HepG2 (cell line): Measurements from ENCODE around the gene FSTL1. TPM values are rescaled to one million over a fixed set of nuclear protein-coding genes. Genes with fewer than 3 reads are reported as not detected.

ENCODE experiments used
- CBX5 ChIP-seq: sonication (generic); formaldehyde crosslinking; IDR thresholded peaks from 2 replicates; pipeline ENCODE4 v1.4.0; 2020; ENCODE audit warnings: missing genetic modification reagents, borderline replicate concordance
- HNRNPL ChIP-seq: fragments of 200-400 bp; formaldehyde crosslinking; IDR thresholded peaks from 2 replicates; pipeline ENCODE4 v1.6.1; 2017; ENCODE audit warnings: mild to moderate bottlenecking, low read depth, low read length
- KAT2B ChIP-seq: fragments of 150-350 bp; IDR thresholded peaks from 2 replicates; pipeline ENCODE4 v1.6.1; 2014; ENCODE audit warnings: low read depth, low read length, borderline replicate concordance
- KDM4B ChIP-seq: sonication (generic); formaldehyde crosslinking; IDR thresholded peaks from 2 replicates; pipeline ENCODE4 v1.4.0; 2020; ENCODE audit warnings: missing genetic modification reagents
- NCOA1 ChIP-seq: sonication (generic); formaldehyde crosslinking; IDR thresholded peaks from 2 replicates; pipeline ENCODE4 v1.9.0; 2021; ENCODE audit warnings: missing genetic modification reagents
- PCBP2 ChIP-seq: fragments of 200-400 bp; formaldehyde crosslinking; optimal IDR thresholded peaks from 2 replicates; pipeline ENCODE3; 2018; ENCODE audit warnings: low read length, low read depth; ENCODE audit not compliant: poor library complexity, severe bottlenecking
- RBM22 ChIP-seq: fragments of 200-400 bp; formaldehyde crosslinking; optimal IDR thresholded peaks from 2 replicates; pipeline ENCODE3; 2017; ENCODE audit warnings: mild to moderate bottlenecking, low read length, moderate library complexity
- RNF2 ChIP-seq: fragments of 450-650 bp; conservative IDR thresholded peaks from 2 replicates; pipeline ENCODE4 v1.6.1; 2016; ENCODE audit warnings: low read depth
- SRY ChIP-seq: sonication (generic); formaldehyde crosslinking; IDR thresholded peaks from 2 replicates; pipeline ENCODE4 v1.8.0; 2022; ENCODE audit warnings: mild to moderate bottlenecking, missing genetic modification reagents
- ZFP90 ChIP-seq: sonication (generic); formaldehyde crosslinking; IDR thresholded peaks from 2 replicates; pipeline ENCODE4 v1.8.0; 2022; ENCODE audit warnings: missing genetic modification reagents, mild to moderate bottlenecking, inconsistent platforms, borderline replicate concordance
- ZMYM3 ChIP-seq: sonication (generic); formaldehyde crosslinking; IDR thresholded peaks from 2 replicates; pipeline ENCODE4 v1.5.1; 2020; ENCODE audit warnings: mild to moderate bottlenecking, missing genetic modification reagents
- ZZZ3 ChIP-seq: sonication (generic); formaldehyde crosslinking; IDR thresholded peaks from 2 replicates; pipeline ENCODE4 v1.4.0; 2020; ENCODE audit warnings: missing genetic modification reagents, mild to moderate bottlenecking, borderline replicate concordance
- polyA plus RNA-seq, 8 experiments: library from polyadenylated mRNA; depleted of rRNA in 3 of 8; stranded (reverse) in 7 of 8; unstranded in 1 of 8; fragments of >200 nt; fragmentation: Illumina TruSeq in 4 of 8; extraction: Trizol in 4 of 8; gene quantifications; 2 replicates each; pipeline versions ENCODE4 v1.2.1 to v1.2.3, GENCODE V29; 2011 to 2016; ENCODE audit warnings: low read depth in 4 of 8, missing spikeins in 1 of 8, mixed read lengths in 1 of 8; ENCODE audit not compliant: insufficient read depth in 1 of 8
- total RNA-seq, 5 experiments: library from RNA; depleted of rRNA; stranded (reverse); fragments of >200 nt; fragmentation: Illumina TruSeq; extraction: Trizol; gene quantifications; 2 replicates each; pipeline ENCODE4 v1.2.3, GENCODE V29; 2016; ENCODE audit warnings: low read depth in 1 of 5
- TF ChIP-seq, protein P1 (sequence below): sonication (generic); formaldehyde crosslinking; IDR thresholded peaks from 2 replicates; pipeline ENCODE4 v1.5.0; 2020; ENCODE audit warnings: mild to moderate bottlenecking, missing genetic modification reagents, borderline replicate concordance

Gene FSTL1
- total and polyA plus RNA-seq, 2 of the 13 experiments (the other 11 are each of a cell fraction or from before 2014, with no cell fraction given) = 0.07 to 0.29 TPM

DNA sequence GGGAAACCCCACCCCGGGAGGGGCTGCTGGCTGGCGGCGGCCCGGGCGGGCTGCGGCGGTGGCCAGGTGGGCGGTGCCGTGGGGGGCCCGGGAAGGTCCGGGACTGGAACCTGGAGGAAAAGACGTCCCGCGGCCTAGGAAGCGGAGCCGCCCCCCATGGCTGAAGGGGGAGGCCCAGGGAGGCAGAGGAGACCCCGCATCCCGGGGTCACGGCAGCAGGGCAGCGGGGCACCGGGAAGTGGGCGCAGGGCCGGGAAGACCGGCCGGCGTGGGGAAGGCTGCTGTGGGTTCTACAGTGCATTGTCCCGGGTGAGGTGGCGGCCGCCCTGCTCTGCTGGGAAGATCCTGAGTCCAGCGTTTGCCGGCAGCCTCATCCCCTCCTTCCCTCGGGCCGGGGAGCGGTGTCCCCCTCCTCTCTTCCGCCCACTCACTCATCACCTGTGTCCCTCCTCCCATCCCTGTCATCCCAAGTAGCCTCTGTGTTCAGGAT, 525 bp upstream of the FSTL1 start (continued):
- TF ChIP-seq, protein P1, sequence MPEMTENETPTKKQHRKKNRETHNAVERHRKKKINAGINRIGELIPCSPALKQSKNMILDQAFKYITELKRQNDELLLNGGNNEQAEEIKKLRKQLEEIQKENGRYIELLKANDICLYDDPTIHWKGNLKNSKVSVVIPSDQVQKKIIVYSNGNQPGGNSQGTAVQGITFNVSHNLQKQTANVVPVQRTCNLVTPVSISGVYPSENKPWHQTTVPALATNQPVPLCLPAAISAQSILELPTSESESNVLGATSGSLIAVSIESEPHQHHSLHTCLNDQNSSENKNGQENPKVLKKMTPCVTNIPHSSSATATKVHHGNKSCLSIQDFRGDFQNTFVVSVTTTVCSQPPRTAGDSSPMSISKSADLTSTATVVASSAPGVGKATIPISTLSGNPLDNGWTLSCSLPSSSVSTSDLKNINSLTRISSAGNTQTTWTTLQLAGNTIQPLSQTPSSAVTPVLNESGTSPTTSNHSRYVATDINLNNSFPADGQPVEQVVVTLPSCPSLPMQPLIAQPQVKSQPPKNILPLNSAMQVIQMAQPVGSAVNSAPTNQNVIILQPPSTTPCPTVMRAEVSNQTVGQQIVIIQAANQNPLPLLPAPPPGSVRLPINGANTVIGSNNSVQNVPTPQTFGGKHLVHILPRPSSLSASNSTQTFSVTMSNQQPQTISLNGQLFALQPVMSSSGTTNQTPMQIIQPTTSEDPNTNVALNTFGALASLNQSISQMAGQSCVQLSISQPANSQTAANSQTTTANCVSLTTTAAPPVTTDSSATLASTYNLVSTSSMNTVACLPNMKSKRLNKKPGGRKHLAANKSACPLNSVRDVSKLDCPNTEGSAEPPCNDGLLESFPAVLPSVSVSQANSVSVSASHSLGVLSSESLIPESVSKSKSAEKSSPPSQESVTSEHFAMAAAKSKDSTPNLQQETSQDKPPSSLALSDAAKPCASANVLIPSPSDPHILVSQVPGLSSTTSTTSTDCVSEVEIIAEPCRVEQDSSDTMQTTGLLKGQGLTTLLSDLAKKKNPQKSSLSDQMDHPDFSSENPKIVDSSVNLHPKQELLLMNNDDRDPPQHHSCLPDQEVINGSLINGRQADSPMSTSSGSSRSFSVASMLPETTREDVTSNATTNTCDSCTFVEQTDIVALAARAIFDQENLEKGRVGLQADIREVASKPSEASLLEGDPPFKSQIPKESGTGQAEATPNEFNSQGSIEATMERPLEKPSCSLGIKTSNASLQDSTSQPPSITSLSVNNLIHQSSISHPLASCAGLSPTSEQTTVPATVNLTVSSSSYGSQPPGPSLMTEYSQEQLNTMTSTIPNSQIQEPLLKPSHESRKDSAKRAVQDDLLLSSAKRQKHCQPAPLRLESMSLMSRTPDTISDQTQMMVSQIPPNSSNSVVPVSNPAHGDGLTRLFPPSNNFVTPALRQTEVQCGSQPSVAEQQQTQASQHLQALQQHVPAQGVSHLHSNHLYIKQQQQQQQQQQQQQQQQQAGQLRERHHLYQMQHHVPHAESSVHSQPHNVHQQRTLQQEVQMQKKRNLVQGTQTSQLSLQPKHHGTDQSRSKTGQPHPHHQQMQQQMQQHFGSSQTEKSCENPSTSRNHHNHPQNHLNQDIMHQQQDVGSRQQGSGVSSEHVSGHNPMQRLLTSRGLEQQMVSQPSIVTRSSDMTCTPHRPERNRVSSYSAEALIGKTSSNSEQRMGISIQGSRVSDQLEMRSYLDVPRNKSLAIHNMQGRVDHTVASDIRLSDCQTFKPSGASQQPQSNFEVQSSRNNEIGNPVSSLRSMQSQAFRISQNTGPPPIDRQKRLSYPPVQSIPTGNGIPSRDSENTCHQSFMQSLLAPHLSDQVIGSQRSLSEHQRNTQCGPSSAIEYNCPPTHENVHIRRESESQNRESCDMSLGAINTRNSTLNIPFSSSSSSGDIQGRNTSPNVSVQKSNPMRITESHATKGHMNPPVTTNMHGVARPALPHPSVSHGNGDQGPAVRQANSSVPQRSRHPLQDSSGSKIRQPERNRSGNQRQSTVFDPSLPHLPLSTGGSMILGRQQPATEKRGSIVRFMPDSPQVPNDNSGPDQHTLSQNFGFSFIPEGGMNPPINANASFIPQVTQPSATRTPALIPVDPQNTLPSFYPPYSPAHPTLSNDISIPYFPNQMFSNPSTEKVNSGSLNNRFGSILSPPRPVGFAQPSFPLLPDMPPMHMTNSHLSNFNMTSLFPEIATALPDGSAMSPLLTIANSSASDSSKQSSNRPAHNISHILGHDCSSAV (CRISPR knock-in tag) = no peak
- no peak for TF ChIP-seq ZZZ3
- TF ChIP-seq PCBP2 = no peak
- TF ChIP-seq RBM22 = no peak
- TF ChIP-seq HNRNPL = no peak
- TF ChIP-seq KAT2B = no peak
- no peak for TF ChIP-seq CBX5 (CRISPR knock-in tag)
- no peak for TF ChIP-seq ZMYM3
- TF ChIP-seq NCOA1 (CRISPR knock-in tag) = no peak
- no peak for TF ChIP-seq KDM4B (CRISPR knock-in tag)
- no peak for TF ChIP-seq SRY (CRISPR knock-in tag)
- TF ChIP-seq RNF2 = no peak
- no peak for TF ChIP-seq ZFP90 (CRISPR knock-in tag)
